ENCODE measurements around the gene NGDN.

Gene NGDN

DNA sequence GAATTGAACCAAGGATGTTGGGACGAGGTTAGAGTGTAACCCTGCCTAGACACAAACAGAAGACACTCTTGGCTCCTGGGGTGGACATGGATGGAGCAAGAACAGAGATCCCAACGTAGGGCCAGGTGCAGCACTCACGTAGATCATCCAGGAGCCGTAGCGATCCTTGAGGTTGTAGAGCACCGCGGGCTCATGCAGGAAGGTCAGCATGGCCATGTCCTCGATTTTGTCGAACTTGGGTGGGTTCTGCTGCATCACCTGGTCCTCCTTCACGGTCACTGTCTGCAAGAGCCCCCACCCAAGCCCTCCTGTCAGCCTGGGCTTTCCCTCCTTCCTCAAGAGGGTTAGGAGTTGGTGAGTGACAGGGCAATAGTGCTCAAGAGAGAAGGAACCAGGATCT, 36.6 kb upstream of the NGDN start:
- Histone ChIP-seq H3K4me1 (ENCODE audit: control insufficient read depth, insufficient read depth, low read length) (peaks cover 8% of the 10 kb centered on the region; the same call in 1 of the 2 replicates), H3K9me3 (ENCODE audit: control insufficient read depth, insufficient read depth, low read depth, low read length) (no peaks in the 10 kb centered on the region), H3K27me3 (ENCODE audit: control insufficient read depth, insufficient read depth, low read length) (peaks cover 26% of the 10 kb centered on the region; the same call in 1 of the 2 replicates), H3K36me3 (ENCODE audit: control insufficient read depth, insufficient read depth, low read length) (no peaks in the 10 kb centered on the region), H3K4me3 (ENCODE audit: low read depth, low read length) (no peak overlapping the region), H3K9ac (ENCODE audit: low read length) (no peak overlapping the region), H3K27ac (ENCODE audit: low read depth, low read length) (no peak overlapping the region)

DNA sequence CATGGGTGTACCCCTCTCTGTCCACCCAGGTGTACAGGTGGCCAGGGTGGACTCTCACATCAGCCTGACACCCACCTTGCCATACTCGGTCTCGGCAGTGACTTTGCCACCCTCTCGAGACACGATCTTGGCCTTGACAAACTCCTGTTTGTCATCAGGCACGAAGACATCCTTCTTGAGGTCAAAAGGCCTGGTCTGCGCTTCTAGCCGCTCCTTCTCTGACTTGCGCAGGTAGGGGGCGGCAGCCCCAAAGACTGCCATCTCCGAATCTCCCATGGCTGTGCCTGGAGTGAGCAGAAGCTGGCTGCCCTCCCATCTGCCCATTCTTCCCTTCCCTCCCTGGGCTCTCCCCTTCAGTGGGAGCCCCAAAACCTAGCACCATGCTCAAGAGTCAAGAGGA, 36.0 kb upstream of the NGDN start:
- Histone ChIP-seq H3K27me3 (ENCODE audit: control insufficient read depth, insufficient read depth, low read length) (peaks cover 22% of the 10 kb centered on the region; the same call in 1 of the 2 replicates), H3K36me3 (ENCODE audit: control insufficient read depth, insufficient read depth, low read length) (no peaks in the 10 kb centered on the region), H3K4me1 (ENCODE audit: control insufficient read depth, insufficient read depth, low read length) (peaks cover 13% of the 10 kb centered on the region), H3K4me3 (ENCODE audit: low read depth, low read length) (no peak overlapping the region), H3K27ac (ENCODE audit: low read depth, low read length) (no peak overlapping the region), H3K9ac (ENCODE audit: low read length) (no peak overlapping the region), H3K9me3 (ENCODE audit: control insufficient read depth, insufficient read depth, low read depth, low read length) (no peaks in the 10 kb centered on the region)

DNA sequence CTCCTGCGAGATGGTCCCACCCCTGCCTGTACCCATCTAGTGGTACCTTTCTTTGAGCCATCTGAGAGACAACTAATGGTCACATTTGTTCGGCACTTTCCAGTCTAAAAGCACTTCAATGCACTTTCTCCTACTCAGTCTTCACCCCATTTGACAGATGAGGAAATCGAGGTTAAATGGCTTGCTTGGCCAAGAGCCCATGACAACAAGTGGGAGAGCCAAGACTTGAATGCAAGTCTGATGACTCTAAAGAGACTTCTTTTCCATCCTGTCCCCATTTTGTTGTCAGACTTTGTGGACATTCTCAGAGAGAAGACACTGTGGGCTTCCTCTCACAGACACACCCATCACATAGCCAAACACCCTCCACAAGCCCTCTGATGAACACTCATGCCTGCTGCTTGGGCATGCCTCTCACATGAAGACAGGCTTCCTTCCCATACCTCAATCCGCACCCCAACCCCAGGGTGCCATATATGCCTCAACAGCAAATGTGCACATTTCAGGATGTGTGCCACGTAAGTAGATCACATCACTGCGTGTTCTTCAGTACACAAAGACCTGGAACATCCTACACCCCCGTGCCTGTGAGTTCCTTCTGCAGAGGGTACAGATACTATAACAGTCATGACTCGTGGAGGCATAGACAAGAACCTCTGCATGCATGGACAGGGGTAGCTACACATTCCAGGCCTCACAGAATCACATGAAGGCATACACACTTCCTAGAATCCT, 34.8 kb upstream of the NGDN start:
- no peak overlapping the region for H3K9ac ChIP-seq (ENCODE audit: low read length)
- no peaks in the 10 kb centered on the region for H3K36me3 ChIP-seq (ENCODE audit: control insufficient read depth, insufficient read depth, low read length)
- peaks cover 19% of the 10 kb centered on the region; the same call in 1 of the 2 replicates for H3K27me3 ChIP-seq (ENCODE audit: control insufficient read depth, insufficient read depth, low read length)
- peaks cover 19% of the 10 kb centered on the region for H3K4me1 ChIP-seq (ENCODE audit: control insufficient read depth, insufficient read depth, low read length)
- no peaks in the 10 kb centered on the region for H3K9me3 ChIP-seq (ENCODE audit: control insufficient read depth, insufficient read depth, low read depth, low read length)
- no peak overlapping the region for H3K27ac ChIP-seq (ENCODE audit: low read depth, low read length)
- H3K4me3 ChIP-seq (ENCODE audit: low read depth, low read length), result no peak overlapping the region

DNA sequence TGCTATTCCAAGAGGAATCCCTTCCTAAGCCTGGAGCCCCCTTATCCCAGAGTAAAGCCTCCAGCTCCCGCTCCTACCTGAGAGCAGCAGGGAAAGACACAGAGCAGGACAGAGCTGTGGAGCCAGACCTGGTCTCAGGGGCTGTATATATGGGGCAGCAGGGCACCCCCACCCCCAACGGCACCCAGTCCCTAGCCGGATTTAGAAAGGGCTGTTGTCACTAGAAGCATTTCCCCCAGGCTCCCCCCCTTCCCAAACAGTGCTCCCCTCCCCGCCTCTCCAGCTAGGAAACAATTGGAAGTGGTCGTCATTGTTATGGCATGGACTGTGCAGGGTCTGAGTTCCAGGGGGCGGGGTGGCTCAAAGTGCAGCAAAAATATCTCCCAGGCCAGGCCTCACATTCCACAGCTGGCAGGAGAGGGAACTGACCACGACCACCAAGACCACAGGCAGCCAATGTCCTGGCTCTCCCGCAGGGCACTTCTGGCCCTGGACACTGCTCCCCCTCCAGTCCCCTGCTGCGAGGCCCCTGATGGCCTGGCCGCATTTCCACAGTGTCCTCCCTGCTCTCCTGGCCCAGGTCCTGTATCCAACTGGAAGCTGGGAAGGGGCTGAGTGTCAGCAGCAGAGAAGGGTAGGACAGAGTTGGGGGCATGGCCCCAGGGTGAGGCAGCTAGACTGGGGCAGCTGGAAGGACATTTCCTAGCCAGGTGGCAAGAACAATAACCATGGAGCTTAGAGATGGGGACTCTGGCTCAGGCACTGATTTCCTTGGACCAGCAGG, 33.8 kb upstream of the NGDN start, which contains the start of gene MYH7:
TSS of gene MYH7 (minus strand) at position 118 of the 784 bp plus-strand sequence. CDS start 1,928 bp downstream, outside the sequence.
- peaks cover 19% of the 10 kb centered on the region for H3K4me1 ChIP-seq (ENCODE audit: control insufficient read depth, insufficient read depth, low read length)
- no peaks in the 10 kb centered on the region for H3K9me3 ChIP-seq (ENCODE audit: control insufficient read depth, insufficient read depth, low read depth, low read length)
- no peaks in the 10 kb centered on the region for H3K36me3 ChIP-seq (ENCODE audit: control insufficient read depth, insufficient read depth, low read length)
- no peak within 1 kb of the TSS for H3K9ac ChIP-seq (ENCODE audit: low read length)
- peaks cover 19% of the 10 kb centered on the region; the same call in 1 of the 2 replicates for H3K27me3 ChIP-seq (ENCODE audit: control insufficient read depth, insufficient read depth, low read length)
- no peak within 1 kb of the TSS for H3K4me3 ChIP-seq (ENCODE audit: low read depth, low read length)
- no peak within 1 kb of the TSS for H3K27ac ChIP-seq (ENCODE audit: low read depth, low read length)

DNA sequence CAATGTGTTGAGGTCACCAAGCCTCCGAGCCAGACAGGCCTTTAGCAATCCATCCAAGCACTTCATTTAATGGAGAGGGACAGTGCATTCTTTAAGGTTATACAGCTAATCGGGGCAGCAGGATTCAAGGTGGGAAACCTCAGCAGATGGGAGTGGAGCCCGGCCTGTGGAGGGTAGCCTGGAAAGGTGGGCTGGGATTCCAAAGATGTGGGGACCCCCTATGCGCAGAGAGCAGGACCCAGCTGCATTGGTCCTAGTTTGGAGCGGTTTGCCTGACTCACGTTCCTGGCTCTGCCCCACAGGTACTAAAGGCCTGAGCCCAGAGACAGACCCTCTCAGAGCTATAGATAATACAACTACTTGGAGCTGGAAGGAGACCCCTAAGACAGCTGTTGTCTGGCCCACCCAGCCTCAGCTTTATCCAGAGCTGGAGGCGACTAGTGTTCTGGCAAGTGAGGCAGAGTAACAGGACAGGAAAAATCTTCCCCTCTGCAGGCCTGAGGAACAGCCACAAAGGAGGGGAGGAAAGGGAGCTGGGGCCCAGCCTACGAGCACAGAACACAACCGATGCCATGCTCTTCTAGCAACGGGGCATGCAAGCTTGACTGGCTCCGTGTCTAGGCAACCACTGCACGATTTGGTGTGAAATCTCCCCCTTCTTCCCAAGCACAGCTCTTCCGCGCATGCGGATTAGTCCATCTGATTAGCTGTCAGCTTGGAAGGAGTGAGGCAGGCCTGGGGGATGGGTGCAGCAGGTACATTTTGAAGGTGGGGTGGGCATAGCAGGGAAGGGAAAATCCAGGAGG, 33.0 kb upstream of the NGDN start:
- H3K4me1 ChIP-seq (ENCODE audit: control insufficient read depth, insufficient read depth, low read length), result peaks cover 19% of the 10 kb centered on the region
- H3K4me3 ChIP-seq (ENCODE audit: low read depth, low read length), result no peak overlapping the region
- H3K27ac ChIP-seq (ENCODE audit: low read depth, low read length), result no peak overlapping the region
- H3K9ac ChIP-seq (ENCODE audit: low read length), result no peak overlapping the region
- H3K27me3 ChIP-seq (ENCODE audit: control insufficient read depth, insufficient read depth, low read length), result peaks cover 16% of the 10 kb centered on the region; the same call in 1 of the 2 replicates
- H3K36me3 ChIP-seq (ENCODE audit: control insufficient read depth, insufficient read depth, low read length), result no peaks in the 10 kb centered on the region
- H3K9me3 ChIP-seq (ENCODE audit: control insufficient read depth, insufficient read depth, low read depth, low read length), result no peaks in the 10 kb centered on the region

DNA sequence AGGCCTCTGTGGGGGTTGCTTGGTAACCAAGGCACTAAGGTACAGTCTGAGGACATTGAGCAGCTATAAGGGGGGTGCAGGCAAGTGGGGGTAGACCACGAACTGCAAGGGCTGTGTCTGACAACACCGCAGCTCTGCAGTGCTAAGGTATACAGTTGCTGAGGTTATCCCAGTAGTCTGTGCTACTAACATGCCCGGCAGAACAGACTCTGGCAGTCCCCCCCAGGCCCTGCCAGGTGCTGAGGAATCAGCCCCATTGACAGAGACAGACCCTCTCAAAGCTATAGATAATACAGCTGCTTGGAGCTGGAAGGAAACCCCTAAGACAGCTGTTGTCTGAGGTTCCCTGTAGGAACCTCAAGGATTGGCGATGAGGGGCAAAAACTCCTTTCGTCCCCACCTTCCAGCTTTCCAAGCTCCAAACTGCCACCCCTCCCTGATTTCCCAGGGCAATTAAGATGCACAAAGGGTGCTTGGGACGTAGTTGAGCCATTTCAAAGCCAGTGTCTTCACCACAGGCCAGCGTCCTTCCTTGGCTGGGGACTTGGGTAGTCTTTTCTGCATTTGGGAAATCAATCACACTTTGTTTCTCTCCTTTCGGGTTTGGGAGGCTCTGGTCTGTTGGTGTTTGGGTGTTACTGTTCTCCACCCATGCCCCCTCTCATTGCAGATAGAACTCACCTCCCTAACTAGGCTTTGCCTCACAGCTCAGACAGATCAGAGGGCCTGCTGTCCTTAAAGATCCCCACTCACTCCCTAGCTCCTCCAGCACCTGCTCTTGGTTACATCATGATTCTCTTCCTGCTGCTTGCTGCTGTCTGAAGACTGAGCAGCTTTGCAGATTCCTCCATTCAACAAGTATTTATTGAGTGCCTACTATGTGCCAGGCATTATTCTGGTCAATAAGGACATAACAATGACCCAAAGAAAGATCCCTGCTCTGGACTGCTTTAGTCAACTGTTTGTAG, 32.1 kb upstream of the NGDN start:
- Histone ChIP-seq H3K9ac (ENCODE audit: low read length) (no peak overlapping the region), H3K27ac (ENCODE audit: low read depth, low read length) (no peak overlapping the region), H3K27me3 (ENCODE audit: control insufficient read depth, insufficient read depth, low read length) (peaks cover 16% of the 10 kb centered on the region; the same call in 1 of the 2 replicates), H3K4me1 (ENCODE audit: control insufficient read depth, insufficient read depth, low read length) (peaks cover 20% of the 10 kb centered on the region), H3K9me3 (ENCODE audit: control insufficient read depth, insufficient read depth, low read depth, low read length) (no peaks in the 10 kb centered on the region), H3K4me3 (ENCODE audit: low read depth, low read length) (no peak overlapping the region), H3K36me3 (ENCODE audit: control insufficient read depth, insufficient read depth, low read length) (no peaks in the 10 kb centered on the region)

DNA sequence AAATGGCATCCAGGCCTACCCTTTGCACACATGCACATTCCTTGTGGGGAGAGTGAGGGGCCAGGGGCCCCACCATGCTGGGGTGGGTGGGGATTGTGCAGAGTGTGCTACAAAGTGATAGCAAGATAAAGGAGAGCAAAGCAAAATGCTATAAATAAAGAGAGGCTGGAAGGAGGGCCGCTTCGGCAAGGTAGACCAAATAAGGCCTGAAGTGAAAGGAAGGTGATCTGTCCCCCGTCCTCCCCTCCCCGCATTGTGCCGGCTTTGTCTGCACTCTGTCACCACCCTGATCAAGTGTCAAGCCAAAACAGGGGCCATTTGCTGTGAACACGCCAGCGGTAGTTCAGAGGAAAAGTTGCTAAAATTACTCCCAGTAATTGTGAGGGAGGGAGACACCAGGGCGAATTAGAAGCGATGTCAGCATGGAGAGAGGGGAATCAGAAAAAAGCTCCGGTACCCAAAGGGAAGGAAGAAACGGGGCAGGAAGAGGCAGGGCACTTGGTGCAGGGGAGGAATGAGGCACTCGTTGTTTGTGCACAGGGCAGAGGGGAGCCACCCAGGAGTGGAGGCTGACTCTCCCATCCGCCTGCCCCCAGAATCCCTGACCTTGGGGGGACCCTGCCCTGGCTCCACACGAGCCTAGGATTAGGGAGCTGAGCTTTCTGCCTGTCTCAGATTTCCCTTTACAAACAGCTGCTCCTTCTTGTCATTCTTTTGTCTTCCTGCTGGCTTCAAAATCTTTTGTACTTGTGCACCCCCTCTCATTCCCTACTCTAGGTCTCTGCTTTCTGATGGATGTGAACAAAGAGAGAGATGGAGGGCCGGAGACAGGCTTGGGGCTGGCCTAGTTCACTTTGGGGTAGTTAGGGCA, 31.2 kb upstream of the NGDN start:
- Histone ChIP-seq H3K9me3 (ENCODE audit: control insufficient read depth, insufficient read depth, low read depth, low read length) (no peaks in the 10 kb centered on the region), H3K4me3 (ENCODE audit: low read depth, low read length) (no peak overlapping the region), H3K36me3 (ENCODE audit: control insufficient read depth, insufficient read depth, low read length) (no peaks in the 10 kb centered on the region), H3K9ac (ENCODE audit: low read length) (no peak overlapping the region), H3K4me1 (ENCODE audit: control insufficient read depth, insufficient read depth, low read length) (peaks cover 29% of the 10 kb centered on the region), H3K27ac (ENCODE audit: low read depth, low read length) (no peak overlapping the region), H3K27me3 (ENCODE audit: control insufficient read depth, insufficient read depth, low read length) (peaks cover 10% of the 10 kb centered on the region; the same call in 1 of the 2 replicates)

DNA sequence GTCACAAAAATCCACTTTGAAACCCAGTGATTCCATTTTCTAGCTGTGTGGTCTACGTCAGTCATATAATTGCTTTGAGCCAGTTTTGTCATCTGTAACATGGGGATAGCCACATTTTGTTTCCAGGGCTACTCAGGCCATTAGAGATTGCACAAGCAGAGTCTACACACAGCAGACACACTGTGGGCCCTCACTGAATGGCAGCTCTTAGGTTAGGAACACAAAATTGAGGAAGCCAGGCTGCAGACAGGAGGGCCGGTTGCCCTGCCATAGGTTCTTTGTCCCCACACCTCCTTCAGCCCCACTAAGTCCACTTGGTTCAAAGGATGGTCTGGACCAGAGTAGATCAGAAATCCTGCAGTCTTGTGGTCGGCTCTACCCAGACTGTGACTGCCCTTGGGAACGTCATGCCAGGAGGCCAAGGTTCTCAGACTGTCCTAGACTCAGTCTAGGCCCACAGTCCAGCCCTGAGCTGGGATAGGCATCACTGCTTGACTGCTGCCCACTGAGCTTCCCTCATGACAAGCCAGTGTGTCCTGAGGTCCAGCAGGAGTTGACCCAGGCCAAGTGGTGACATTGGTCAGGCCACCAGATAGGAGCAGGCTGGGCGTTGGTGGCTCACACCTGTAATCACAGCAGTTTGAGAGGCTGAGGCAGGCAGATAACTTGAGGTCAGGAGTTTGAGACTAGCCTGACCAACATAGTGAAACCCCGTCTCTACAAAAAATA, 30.2 kb upstream of the NGDN start:
- Histone ChIP-seq H3K9ac (ENCODE audit: low read length) (no peak overlapping the region), H3K4me1 (ENCODE audit: control insufficient read depth, insufficient read depth, low read length) (peaks cover 29% of the 10 kb centered on the region), H3K9me3 (ENCODE audit: control insufficient read depth, insufficient read depth, low read depth, low read length) (no peaks in the 10 kb centered on the region), H3K36me3 (ENCODE audit: control insufficient read depth, insufficient read depth, low read length) (no peaks in the 10 kb centered on the region), H3K4me3 (ENCODE audit: low read depth, low read length) (no peak overlapping the region), H3K27me3 (ENCODE audit: control insufficient read depth, insufficient read depth, low read length) (peaks cover 5% of the 10 kb centered on the region; the same call in 1 of the 2 replicates), H3K27ac (ENCODE audit: low read depth, low read length) (no peak overlapping the region)

DNA sequence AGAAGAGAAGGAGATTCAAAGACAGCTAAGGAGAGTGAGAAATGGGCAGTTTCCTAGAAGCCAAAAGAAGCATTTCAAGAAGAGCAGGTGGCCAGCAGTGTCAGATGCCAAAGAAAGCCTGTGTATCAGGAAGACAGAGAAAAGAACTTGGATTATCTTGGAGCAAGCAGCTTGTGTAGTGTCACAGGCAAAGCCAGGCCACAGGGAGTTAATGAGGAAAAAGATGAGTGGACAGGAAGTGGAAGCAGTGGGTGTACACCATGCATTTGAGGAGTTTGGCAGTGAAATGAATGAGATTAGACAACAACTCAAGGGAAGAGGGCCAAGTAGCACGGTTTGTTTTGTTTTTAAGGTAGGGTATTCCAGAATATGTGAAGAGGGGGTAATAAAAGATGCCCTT, 28.4 kb upstream of the NGDN start:
- Histone ChIP-seq H3K27me3 (ENCODE audit: control insufficient read depth, insufficient read depth, low read length) (0 out of 2 replicates have a peak, but pooled peaks cover 2% of the 10 kb centered on the region), H3K9me3 (ENCODE audit: control insufficient read depth, insufficient read depth, low read depth, low read length) (no peaks in the 10 kb centered on the region), H3K4me1 (ENCODE audit: control insufficient read depth, insufficient read depth, low read length) (peaks cover 29% of the 10 kb centered on the region), H3K9ac (ENCODE audit: low read length) (no peak overlapping the region), H3K27ac (ENCODE audit: low read depth, low read length) (no peak overlapping the region), H3K4me3 (ENCODE audit: low read depth, low read length) (no peak overlapping the region), H3K36me3 (ENCODE audit: control insufficient read depth, insufficient read depth, low read length) (no peaks in the 10 kb centered on the region)
